GM21529 (cell line): ENCODE measurements around the gene AVL9.
"Not testable (repeated sequence)": the region's sequence is repeated elsewhere in the genome, so short reads cannot be mapped to it uniquely, and the experiment has no call there.

Experiments used
- ATAC-seq: cut with Tn5 transposase; IDR thresholded peaks from one replicate; pipeline ENCODE4 v1.9.1; 2021; ENCODE audit not compliant: unreplicated experiment

AVL9 gene

GRCh38 chr7:32634798-32635393 is 139.6 kb downstream of the AVL9 start:
- ATAC-seq, result not testable (repeated sequence)

- ATAC-seq, result not testable (repeated sequence)
Measured at GRCh38 chr7:32636725-32637462, 141.6 kb downstream of the AVL9 start.

- ATAC-seq, result not testable (repeated sequence)
Measured at GRCh38 chr7:32637611-32638010, 142.3 kb downstream of the AVL9 start.
